ENCODE results near the gene AQP3. TPM values are rescaled to one million over a fixed set of nuclear protein-coding genes. Genes with fewer than 3 reads are reported as not detected.

Gene AQP3
- total and polyA plus RNA-seq, 2 of the 13 experiments (the other 11 are each of a cell fraction or from before 2014, with no cell fraction given) = 1.4 to 5.5 TPM

Small RNA genes within 50 kb of the gene (microRNA-seq; reads per million reads assigned to microRNA genes)
- gene MIR6851 = not detected

Small RNA genes within 50 kb of the gene (small RNA-seq; reads per million reads assigned to genes)
- gene AL356218.2 (ENCODE audit: insufficient read depth in 2 of 3, insufficient read length in 3 of 3, low read depth in 2 of 3, low replicate concordance in 1 of 3) (0 reads per million in 3 experiments), gene MIR6851 (ENCODE audit: insufficient read depth in 2 of 3, insufficient read length in 3 of 3, low read depth in 2 of 3, low replicate concordance in 1 of 3) (0 reads per million in 3 experiments)

Other genes starting within 250 kb of the AQP3 start
- gene SPINK4, start 207.4 kb downstream of the AQP3 start, total RNA-seq (2016; rRNA removed; fragmentation: Illumina TruSeq; extraction: Trizol) = 0.53 and 0.98 TPM in 2 replicates
- gene SPINK4, start 207.4 kb downstream of the AQP3 start, polyA plus RNA-seq (2011; rRNA removed) = 2.0 and 3.4 TPM in 2 replicates
- gene BAG1, start 182.9 kb downstream of the AQP3 start, total RNA-seq (2016; rRNA removed; fragmentation: Illumina TruSeq; extraction: Trizol) = 52.8 and 59.5 TPM in 2 replicates
- 18.7 and 23.1 TPM in 2 replicates for gene BAG1, start 182.9 kb downstream of the AQP3 start, polyA plus RNA-seq (2011; rRNA removed)
- 57.3 and 91.4 TPM in 2 replicates for gene CHMP5, start 182.5 kb downstream of the AQP3 start, total RNA-seq (2016; rRNA removed; fragmentation: Illumina TruSeq; extraction: Trizol)
- 36.1 and 46.0 TPM in 2 replicates for gene CHMP5, start 182.5 kb downstream of the AQP3 start, polyA plus RNA-seq (2011; rRNA removed)
- 27.5 and 29.6 TPM in 2 replicates for gene NFX1, start 157.1 kb downstream of the AQP3 start, total RNA-seq (2016; rRNA removed; fragmentation: Illumina TruSeq; extraction: Trizol)
- gene NFX1, start 157.1 kb downstream of the AQP3 start, polyA plus RNA-seq (2011; rRNA removed) = 23.5 and 23.9 TPM in 2 replicates
- gene AQP7, start 45.0 kb downstream of the AQP3 start, total RNA-seq (2016; rRNA removed; fragmentation: Illumina TruSeq; extraction: Trizol) = 0.58 and 1.9 TPM in 2 replicates
- 2.1 and 5.6 TPM in 2 replicates for gene AQP7, start 45.0 kb downstream of the AQP3 start, polyA plus RNA-seq (2011; rRNA removed)
- gene NOL6, start 26.3 kb upstream of the AQP3 start, total RNA-seq (2016; rRNA removed; fragmentation: Illumina TruSeq; extraction: Trizol) = 28.6 and 30.2 TPM in 2 replicates
- gene NOL6, start 26.3 kb upstream of the AQP3 start, polyA plus RNA-seq (2011; rRNA removed) = 17.0 and 23.0 TPM in 2 replicates
- gene ANKRD18B, start 76.7 kb upstream of the AQP3 start, total RNA-seq (2016; rRNA removed; fragmentation: Illumina TruSeq; extraction: Trizol) = 1.2 and 1.4 TPM in 2 replicates
- 0.57 and 0.65 TPM in 2 replicates for gene ANKRD18B, start 76.7 kb upstream of the AQP3 start, polyA plus RNA-seq (2011; rRNA removed)

Measured in HepG2 (cell line).